ENCODE data around the gene SERTAD2. TPM values are rescaled to one million over a fixed set of nuclear protein-coding genes. Genes with fewer than 3 reads are reported as not detected.

SERTAD2 gene
- total RNA-seq = 10 to 100 TPM; 11.4 to 11.6 TPM

- Mint-ChIP-seq H3K27me3 (ENCODE audit: low read depth) (no peaks in the 10 kb centered on the region), H3K36me3 (ENCODE audit: low read depth) (no peaks in the 10 kb centered on the region), H3K27ac (peak within 1 kb of the TSS; percentile 83), H3K4me3 (peak within 1 kb of the TSS; percentile 79), H3K9me3 (no peaks in the 10 kb centered on the region), H3K4me1 (ENCODE audit: low read depth) (peaks cover 75% of the 10 kb centered on the region)
- intact Hi-C loops (cut with micrococcal nuclease) = loop anchor here (1.0 to 10.0 kb wide), 8 partner anchors 9 to 809 kb away; partner anchors contain the start of genes AFTPH, RAB1A, SLC1A4 and SPRED2
- CTCF ChIA-PET = interaction anchor here (0.6 to 11.2 kb wide), 18 partner anchors 10 to 652 kb away, joined by 3 to 105 read pairs (median 5); no protein-coding TSS in a partner anchor
- DNase-seq = peak; percentile 85
Observed at GRCh38 chr2:64653109-64654062, at the start of gene SERTAD2. SERTAD2 (minus strand) TSS chr2:64653913; CDS start chr2:64636871, 17,042 bp downstream.

DNA sequence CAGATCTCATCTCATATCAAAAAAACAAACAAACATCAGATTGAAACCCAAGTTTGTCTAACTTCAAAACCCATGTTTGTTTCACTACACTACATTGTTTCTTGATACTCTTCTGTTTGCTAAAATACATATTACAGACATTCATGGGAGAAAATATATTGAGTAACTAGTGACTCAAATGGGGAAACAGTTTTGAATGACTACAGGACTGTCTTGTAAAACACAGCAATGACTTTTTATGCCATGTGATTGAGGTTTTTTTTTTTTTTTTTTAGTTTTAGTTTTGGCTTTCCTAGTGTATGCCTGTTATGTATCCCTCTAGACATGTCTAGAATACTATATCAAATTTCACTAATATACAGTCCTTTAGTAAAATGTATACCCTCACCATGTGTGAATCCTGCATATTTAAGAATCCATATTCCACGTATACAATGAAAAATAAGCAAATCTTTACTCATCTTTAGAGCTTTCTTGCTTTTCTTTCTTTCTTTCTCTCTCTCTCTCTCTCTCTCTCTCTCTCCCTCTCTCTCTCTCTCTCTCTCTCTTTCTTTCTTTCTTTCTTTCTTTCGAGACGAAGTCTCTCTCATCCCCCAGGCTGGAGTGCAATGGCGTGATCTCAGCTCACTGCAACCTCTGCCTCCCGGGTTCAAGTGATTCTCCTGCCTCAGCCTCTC lies 46.6 kb upstream of the SERTAD2 start:
- H3K9me3 Mint-ChIP-seq = peaks cover 3% of the 10 kb centered on the region
- intact Hi-C loops (cut with micrococcal nuclease) = loop anchor here (1.0 kb wide), 4 partner anchors 27 to 486 kb away; no protein-coding TSS in a partner anchor
- no peaks in the 10 kb centered on the region for H3K27me3 Mint-ChIP-seq (ENCODE audit: low read depth)
- CTCF ChIA-PET = interaction anchor here (0.6 kb wide), 1 partner anchor 129 kb away, joined by 3 read pairs; no protein-coding TSS in a partner anchor
- H3K27ac Mint-ChIP-seq = peak overlapping the region; percentile 88
- no peaks in the 10 kb centered on the region for H3K36me3 Mint-ChIP-seq (ENCODE audit: low read depth)
- H3K4me1 Mint-ChIP-seq (ENCODE audit: low read depth) = peaks cover 59% of the 10 kb centered on the region
- peak overlapping the region; percentile 26 for H3K4me3 Mint-ChIP-seq
- DNase-seq = no peak

DNA sequence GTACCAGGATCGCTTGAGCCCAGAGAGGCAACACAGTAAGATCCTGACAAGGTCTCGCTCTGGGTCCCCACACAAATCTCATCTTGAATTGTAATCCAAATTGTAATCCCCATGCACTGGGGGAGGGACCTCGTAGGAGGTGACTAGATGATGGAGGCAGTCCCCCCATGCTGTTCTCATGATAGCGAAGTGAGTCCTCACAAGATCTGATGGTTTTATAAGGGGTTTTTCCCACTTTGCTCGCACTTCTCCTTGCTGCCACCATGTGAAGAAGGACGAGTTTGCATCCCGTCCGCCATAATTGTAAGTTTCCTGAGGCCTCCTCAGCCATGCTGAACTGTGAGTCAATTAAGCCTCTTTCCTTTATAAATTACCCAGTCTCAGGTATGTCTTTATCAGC lies 46.0 kb upstream of the SERTAD2 start:
- Mint-ChIP-seq H3K27ac (peak overlapping the region; percentile 88), H3K36me3 (ENCODE audit: low read depth) (no peaks in the 10 kb centered on the region), H3K4me3 (peak overlapping the region; percentile 26), H3K9me3 (peaks cover 3% of the 10 kb centered on the region), H3K27me3 (ENCODE audit: low read depth) (no peaks in the 10 kb centered on the region), H3K4me1 (ENCODE audit: low read depth) (peaks cover 54% of the 10 kb centered on the region)
- CTCF ChIA-PET = no interaction called here
- intact Hi-C loops (cut with micrococcal nuclease) = loop anchor here (1.0 to 2.0 kb wide), 7 partner anchors 28 to 485 kb away; partner anchors contain the start of gene CEP68
- DNase-seq = peak; percentile 53

GRCh38 chr2:64698668-64699444 lies 45.1 kb upstream of the SERTAD2 start:
- peak overlapping the region; percentile 68 for H3K27ac Mint-ChIP-seq

DNA sequence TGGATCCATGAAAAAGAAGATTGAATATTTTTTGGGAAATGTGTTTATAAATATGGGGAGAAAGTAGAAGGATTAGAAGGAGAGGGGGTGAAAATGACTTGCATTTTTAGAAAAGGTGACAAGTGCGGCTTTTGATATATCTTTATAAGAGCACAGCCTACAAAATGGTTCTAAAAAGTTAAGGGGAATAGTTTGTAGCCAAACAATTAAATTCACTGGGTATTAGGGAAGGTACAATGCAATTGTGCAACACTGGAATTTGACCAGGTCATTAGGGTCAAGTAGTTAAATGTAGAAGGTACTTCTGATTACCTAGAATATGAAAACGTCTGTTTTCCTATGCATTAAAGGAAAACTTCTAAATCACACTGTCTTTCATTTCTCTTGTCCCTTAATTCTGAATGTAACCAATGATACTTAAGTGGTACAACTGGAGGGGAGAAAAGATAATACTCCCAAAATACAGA lies 44.5 kb upstream of the SERTAD2 start:
- H3K27ac Mint-ChIP-seq = peak overlapping the region; percentile 68
- H3K9me3 Mint-ChIP-seq = peaks cover 3% of the 10 kb centered on the region
- H3K27me3 Mint-ChIP-seq (ENCODE audit: low read depth) = no peaks in the 10 kb centered on the region
- DNase-seq = no peak
- no peaks in the 10 kb centered on the region for H3K36me3 Mint-ChIP-seq (ENCODE audit: low read depth)
- H3K4me1 Mint-ChIP-seq (ENCODE audit: low read depth) = peaks cover 47% of the 10 kb centered on the region
- intact Hi-C loops (cut with micrococcal nuclease) = loop anchor here (1.0 to 2.0 kb wide), 9 partner anchors 12 to 359 kb away; partner anchors contain the start of gene CEP68
- H3K4me3 Mint-ChIP-seq = peak overlapping the region; percentile 8
- CTCF ChIA-PET = interaction anchor here (0.7 to 1.3 kb wide), 2 partner anchors 12 to 52 kb away, joined by 3 read pairs; no protein-coding TSS in a partner anchor

More at GRCh38 chr2:64698668-64699444, 45.1 kb upstream of the SERTAD2 start:
- peak overlapping the region; percentile 8 for H3K4me3 Mint-ChIP-seq
- CTCF ChIA-PET = interaction anchor here (0.7 to 1.3 kb wide), 2 partner anchors 13 to 52 kb away, joined by 3 read pairs; no protein-coding TSS in a partner anchor
- peaks cover 47% of the 10 kb centered on the region for H3K4me1 Mint-ChIP-seq (ENCODE audit: low read depth)
- intact Hi-C loops (cut with micrococcal nuclease) = loop anchor here (1.0 to 2.0 kb wide), 10 partner anchors 13 to 373 kb away; partner anchors contain the start of gene CEP68
- no peak for DNase-seq
- no peaks in the 10 kb centered on the region for H3K27me3 Mint-ChIP-seq (ENCODE audit: low read depth)
- H3K9me3 Mint-ChIP-seq = peaks cover 3% of the 10 kb centered on the region
- no peaks in the 10 kb centered on the region for H3K36me3 Mint-ChIP-seq (ENCODE audit: low read depth)

- Mint-ChIP-seq H3K27me3 (ENCODE audit: low read depth) (no peaks in the 10 kb centered on the region), H3K9me3 (peaks cover 3% of the 10 kb centered on the region), H3K27ac (no peak overlapping the region), H3K4me3 (no peak overlapping the region), H3K36me3 (ENCODE audit: low read depth) (no peaks in the 10 kb centered on the region), H3K4me1 (ENCODE audit: low read depth) (peaks cover 47% of the 10 kb centered on the region)
- no peak for DNase-seq
- CTCF ChIA-PET = interaction anchor here (1.3 kb wide), 1 partner anchor 12 kb away, joined by 3 read pairs; no protein-coding TSS in a partner anchor
- intact Hi-C loops (cut with micrococcal nuclease) = loop anchor here (1.0 to 2.0 kb wide), 9 partner anchors 11 to 359 kb away; partner anchors contain the start of gene CEP68
Observed at GRCh38 chr2:64697297-64698176, 43.8 kb upstream of the SERTAD2 start.

GRCh38 chr2:64696636-64697035 lies 42.9 kb upstream of the SERTAD2 start:
- Mint-ChIP-seq H3K9me3 (peaks cover 5% of the 10 kb centered on the region), H3K36me3 (ENCODE audit: low read depth) (peaks cover 1% of the 10 kb centered on the region), H3K4me3 (no peak overlapping the region), H3K27me3 (ENCODE audit: low read depth) (no peaks in the 10 kb centered on the region), H3K4me1 (ENCODE audit: low read depth) (peaks cover 47% of the 10 kb centered on the region), H3K27ac (no peak overlapping the region)
- DNase-seq = no peak
- intact Hi-C loops (cut with micrococcal nuclease) = no loop called here
- CTCF ChIA-PET = interaction anchor here (0.8 to 1.4 kb wide), 5 partner anchors 8 to 50 kb away, joined by 3 to 6 read pairs (median 3); no protein-coding TSS in a partner anchor

GRCh38 chr2:64695721-64696261 lies 42.1 kb upstream of the SERTAD2 start:
- no peak overlapping the region for H3K27ac Mint-ChIP-seq
- H3K9me3 Mint-ChIP-seq = peaks cover 5% of the 10 kb centered on the region
- intact Hi-C loops (cut with micrococcal nuclease) = no loop called here
- H3K36me3 Mint-ChIP-seq (ENCODE audit: low read depth) = peaks cover 1% of the 10 kb centered on the region
- no peak for DNase-seq
- no peaks in the 10 kb centered on the region for H3K27me3 Mint-ChIP-seq (ENCODE audit: low read depth)
- CTCF ChIA-PET = interaction anchor here (1.0 to 1.4 kb wide), 6 partner anchors 9 to 49 kb away, joined by 3 to 6 read pairs (median 3); no protein-coding TSS in a partner anchor
- peaks cover 44% of the 10 kb centered on the region for H3K4me1 Mint-ChIP-seq (ENCODE audit: low read depth)
- no peak overlapping the region for H3K4me3 Mint-ChIP-seq

DNA sequence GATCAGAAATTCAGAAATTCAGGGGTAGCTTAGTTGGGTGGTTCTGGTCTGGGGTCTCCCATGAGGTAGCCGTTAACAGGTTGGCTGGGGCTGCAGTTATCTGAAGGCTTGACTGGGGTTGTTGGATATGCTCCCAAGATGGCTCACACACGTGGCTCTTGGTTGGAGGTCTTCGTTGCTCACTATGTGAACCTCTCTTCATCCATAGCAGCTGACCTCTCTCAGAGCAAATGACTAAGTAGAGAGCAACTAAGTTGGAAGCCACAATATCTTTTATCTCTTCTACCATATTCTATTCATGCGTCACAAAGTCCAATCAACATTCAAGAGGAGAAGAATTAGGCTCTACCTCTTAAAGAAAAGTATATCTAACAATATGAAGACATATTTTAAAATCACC lies 38.7 kb upstream of the SERTAD2 start:
- intact Hi-C loops (cut with micrococcal nuclease) = no loop called here
- H3K4me3 Mint-ChIP-seq = no peak overlapping the region
- H3K27me3 Mint-ChIP-seq (ENCODE audit: low read depth) = no peaks in the 10 kb centered on the region
- H3K27ac Mint-ChIP-seq = no peak overlapping the region
- peaks cover 13% of the 10 kb centered on the region for H3K4me1 Mint-ChIP-seq (ENCODE audit: low read depth)
- H3K9me3 Mint-ChIP-seq = peaks cover 2% of the 10 kb centered on the region
- DNase-seq = no peak
- CTCF ChIA-PET = interaction anchor here (1.0 to 1.6 kb wide), 3 partner anchors 27 to 39 kb away, joined by 3 to 8 read pairs (median 4); partner anchors contain the start of gene SERTAD2
- peaks cover 1% of the 10 kb centered on the region for H3K36me3 Mint-ChIP-seq (ENCODE audit: low read depth)

GRCh38 chr2:64688909-64689308 lies 35.2 kb upstream of the SERTAD2 start:
- H3K4me1 Mint-ChIP-seq (ENCODE audit: low read depth) = peaks cover 7% of the 10 kb centered on the region
- no peaks in the 10 kb centered on the region for H3K27me3 Mint-ChIP-seq (ENCODE audit: low read depth)
- CTCF ChIA-PET = interaction anchor here (0.5 to 1.0 kb wide), 3 partner anchors 39 to 285 kb away, joined by 3 read pairs; no protein-coding TSS in a partner anchor

More at GRCh38 chr2:64688909-64689308, 35.2 kb upstream of the SERTAD2 start:
- H3K36me3 Mint-ChIP-seq (ENCODE audit: low read depth) = peaks cover 1% of the 10 kb centered on the region
- no peak overlapping the region for H3K4me3 Mint-ChIP-seq
- intact Hi-C loops (cut with micrococcal nuclease) = no loop called here
- H3K9me3 Mint-ChIP-seq = peaks cover 2% of the 10 kb centered on the region
- H3K27ac Mint-ChIP-seq = no peak overlapping the region
- DNase-seq = no peak
